ENCODE results near the gene SLC12A8. TPM values are rescaled to one million over a fixed set of nuclear protein-coding genes. Genes with fewer than 3 reads are reported as not detected.

SLC12A8 gene
- total RNA-seq, 2 donors from 2014 or later = 0.80 to 0.92 TPM

DNA sequence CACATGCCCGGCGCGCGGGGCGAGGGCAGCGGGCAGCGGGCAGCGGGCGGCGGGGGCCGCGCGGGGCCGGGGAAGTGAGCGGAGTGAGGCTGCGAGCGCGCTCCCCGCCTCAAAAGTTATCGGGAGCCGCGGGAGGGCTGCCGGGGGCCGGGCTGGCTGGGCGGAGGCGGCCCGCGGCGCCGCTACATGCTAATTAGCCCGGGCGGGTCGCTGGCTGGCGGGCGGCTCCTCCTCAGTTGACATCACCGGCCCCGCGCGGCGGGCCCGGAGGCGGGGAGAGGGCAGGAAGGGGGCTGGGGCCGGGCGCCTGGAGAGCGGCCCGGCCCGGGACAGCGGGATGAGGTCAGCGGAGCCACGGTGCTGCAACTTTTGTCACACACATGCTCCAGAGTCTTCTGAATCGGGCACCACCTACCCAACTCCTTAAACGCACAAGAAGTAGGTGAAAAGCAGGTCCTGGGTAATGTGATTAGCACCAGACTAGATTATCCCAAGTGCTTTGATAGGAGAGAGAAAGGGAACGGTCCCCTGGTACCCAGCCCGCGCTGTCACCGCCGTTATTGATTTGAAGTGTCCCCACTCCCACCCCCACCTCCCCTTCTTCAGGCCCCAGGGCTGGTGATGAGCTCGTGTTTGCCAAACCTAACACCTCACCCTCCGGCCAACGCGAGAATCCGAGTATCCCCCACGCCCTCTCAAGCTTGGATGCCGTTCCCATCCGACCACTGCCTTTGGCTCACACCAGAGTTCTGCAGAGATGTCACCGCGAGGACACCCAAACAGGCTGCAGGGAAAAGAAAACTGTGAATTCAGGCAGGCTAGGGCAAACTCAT is 156.4 kb downstream of the SLC12A8 start, which contains the start of gene HEG1:
TSS of gene HEG1 (minus strand) at position 85 of the 833 bp plus-strand sequence. CDS start 107 bp downstream, outside the sequence.
- ATAC-seq (peak; percentile 87 to 88), DNase-seq (peak; percentile 94)
- intact Hi-C loops (cut with DNase I) = no loop called here

- DNase-seq = peak; percentile 50
- intact Hi-C loops (cut with DNase I) = no loop called here
- ATAC-seq = peak; percentile 0 to 4
Observed at GRCh38 chr3:125055331-125055912, 157.1 kb downstream of the SLC12A8 start.

DNA sequence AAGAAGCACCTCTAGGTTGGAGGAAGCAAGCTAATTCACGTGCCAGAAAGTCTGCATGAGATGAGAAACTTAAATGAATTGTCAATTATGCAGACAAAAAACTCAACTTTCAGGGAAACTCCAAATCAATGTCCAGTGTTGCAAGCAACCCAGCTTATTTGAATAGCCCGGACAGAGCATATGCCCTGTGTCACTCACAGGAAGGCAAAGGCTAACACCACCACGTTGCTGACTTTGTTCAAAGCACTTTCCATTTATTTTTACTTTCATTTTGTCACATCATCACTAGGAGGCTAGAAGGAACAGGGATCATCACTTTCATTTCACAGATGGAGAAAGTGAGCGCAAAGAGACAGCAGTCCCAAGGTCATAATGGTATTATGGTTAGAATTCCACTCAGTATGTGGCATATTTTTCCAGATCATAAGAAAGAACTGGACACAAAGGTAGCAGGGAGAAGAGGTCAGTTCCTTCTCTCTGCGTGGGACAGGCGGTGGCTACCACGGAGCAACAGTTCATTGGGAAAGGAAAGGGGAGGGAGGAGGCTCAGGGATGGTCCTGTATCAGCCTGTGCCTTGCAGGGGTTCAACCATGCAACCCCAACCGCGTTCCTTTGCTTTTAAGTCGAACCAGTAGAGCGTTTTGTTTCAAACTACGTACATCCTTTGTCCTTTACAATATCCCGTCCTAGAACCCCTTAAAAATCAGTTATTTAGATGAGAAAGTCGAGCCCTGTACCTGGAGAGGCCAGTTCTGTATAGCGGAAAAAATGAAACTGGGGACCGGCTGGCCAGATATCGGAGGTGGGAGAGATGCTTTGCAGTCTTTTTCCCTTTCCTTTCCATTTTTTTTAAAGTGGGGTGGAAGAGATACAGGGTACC is 157.9 kb downstream of the SLC12A8 start:
- intact Hi-C loops (cut with DNase I) = loop anchor here (5.0 kb wide), 1 partner anchor 52 kb away; no protein-coding TSS in a partner anchor
- DNase-seq (peak; percentile 18), ATAC-seq (peak in 1 of 2 donors; percentile 4)

GRCh38 chr3:125054062-125054448 is 158.5 kb downstream of the SLC12A8 start:
- ATAC-seq (no peak), DNase-seq (no peak)
- intact Hi-C loops (cut with DNase I) = loop anchor here (5.0 kb wide), 1 partner anchor 52 kb away; no protein-coding TSS in a partner anchor

DNA sequence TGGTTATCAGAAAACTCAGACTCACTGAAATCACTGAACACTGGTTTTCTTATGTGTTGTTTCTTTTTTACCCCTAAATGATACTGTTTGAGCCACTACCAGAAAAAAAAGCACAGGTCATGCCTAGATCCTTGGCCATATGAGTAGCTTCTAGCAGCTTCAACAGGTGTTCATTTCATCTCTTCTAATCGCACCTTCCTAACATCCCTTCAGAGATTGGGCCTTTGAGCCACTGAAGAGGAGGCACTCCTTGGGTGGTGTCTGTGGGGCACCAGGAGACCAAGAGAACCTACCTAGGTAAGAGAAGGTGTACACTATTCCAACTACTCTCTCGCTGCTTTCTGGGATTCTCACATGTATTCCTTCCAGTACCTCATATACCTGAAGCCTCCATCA is 159.2 kb downstream of the SLC12A8 start:
- ATAC-seq (no peak), DNase-seq (no peak)
- intact Hi-C loops (cut with DNase I) = loop anchor here (5.0 kb wide), 1 partner anchor 51 kb away; no protein-coding TSS in a partner anchor

DNA sequence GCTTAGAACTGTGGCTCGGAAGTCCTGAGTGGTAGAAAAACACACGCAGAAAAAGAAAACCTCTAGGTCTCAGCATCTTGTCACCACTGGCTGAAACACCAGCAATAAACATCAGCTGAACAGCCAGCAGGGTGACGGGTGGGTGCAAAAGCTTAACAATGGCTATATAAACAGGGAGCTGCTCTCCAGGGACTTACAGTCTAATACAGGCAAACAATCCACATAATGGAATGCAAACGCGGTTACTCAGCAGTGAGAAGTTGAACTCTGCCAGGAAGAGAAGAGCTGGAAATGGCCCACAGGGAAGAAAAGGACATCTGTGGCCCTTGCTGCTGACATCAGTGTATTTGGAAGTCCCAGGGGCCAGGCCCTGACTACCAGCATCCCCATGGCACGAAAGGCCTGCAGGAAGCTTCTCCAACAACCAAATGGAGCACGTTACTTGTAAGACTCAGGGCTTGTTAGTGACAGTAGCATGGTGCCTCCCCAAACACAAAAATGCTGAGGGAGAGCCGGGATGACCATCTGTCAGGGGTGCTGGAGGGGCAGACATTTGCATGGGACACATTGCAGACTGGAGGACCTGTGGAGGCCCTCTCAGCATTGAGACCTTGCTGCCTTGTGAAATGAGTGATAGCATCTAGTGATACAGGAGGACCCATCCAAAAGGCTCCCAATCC is 159.8 kb downstream of the SLC12A8 start:
- ATAC-seq (peak in 1 of 2 donors; percentile 0), DNase-seq (no peak)
- intact Hi-C loops (cut with DNase I) = loop anchor here (5.0 kb wide), 1 partner anchor 50 kb away; no protein-coding TSS in a partner anchor

GRCh38 chr3:125051715-125052581 is 160.6 kb downstream of the SLC12A8 start:
- peak; percentile 16 to 28 for ATAC-seq
- intact Hi-C loops (cut with DNase I) = loop anchor here (5.0 kb wide), 1 partner anchor 50 kb away; no protein-coding TSS in a partner anchor
- DNase-seq = peak; percentile 74

DNA sequence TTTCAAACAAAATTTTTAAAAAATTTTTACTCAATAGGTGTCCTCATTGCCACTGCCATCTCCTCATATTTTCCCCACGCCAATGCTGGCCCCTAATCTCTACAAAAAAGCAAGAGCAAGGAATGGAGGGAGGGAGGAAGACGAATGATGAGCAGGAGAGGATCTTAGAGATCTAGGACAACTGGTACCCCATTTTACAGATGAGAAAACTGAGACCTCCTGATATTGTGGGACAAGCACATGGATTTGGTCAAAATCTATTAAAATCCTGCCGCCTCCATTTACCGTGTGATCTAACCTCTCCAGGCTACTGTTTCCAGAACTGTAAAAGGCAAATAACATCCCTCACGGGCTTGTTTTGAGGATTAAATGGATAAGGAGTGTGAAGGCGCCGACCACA is 161.3 kb downstream of the SLC12A8 start:
- DNase-seq (no peak), ATAC-seq (no peak)
- intact Hi-C loops (cut with DNase I) = loop anchor here (5.0 kb wide), 1 partner anchor 49 kb away; no protein-coding TSS in a partner anchor

DNA sequence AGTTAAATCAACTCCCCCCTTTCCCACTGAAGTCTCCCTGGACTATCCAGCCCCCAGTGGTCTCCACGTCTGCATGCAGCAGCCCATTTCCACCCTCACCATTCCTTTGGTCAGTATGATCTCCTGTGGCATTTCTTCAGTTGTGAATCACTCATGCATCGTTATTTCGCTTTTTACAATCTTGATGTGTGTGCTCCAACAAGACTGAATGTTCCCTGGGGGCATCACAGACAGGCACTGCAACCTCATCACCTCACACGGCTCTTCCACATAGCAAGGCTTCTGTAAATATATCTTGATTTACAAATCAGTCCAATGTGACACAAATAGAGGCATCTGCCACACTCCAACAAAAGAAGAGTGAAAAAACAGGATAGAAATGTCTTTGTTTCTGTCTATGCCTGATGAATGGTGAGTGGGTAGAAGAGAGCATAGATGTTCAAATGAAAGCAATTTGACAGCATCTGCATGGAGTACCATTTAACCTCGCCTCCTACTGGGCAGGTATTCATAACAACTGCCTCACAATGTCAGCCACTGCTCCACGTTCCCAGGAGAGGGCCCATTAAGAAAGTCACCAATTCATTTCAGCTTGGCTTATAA is 162.0 kb downstream of the SLC12A8 start:
- DNase-seq = no peak
- intact Hi-C loops (cut with DNase I) = loop anchor here (5.0 kb wide), 1 partner anchor 48 kb away; no protein-coding TSS in a partner anchor
- ATAC-seq = no peak

DNA sequence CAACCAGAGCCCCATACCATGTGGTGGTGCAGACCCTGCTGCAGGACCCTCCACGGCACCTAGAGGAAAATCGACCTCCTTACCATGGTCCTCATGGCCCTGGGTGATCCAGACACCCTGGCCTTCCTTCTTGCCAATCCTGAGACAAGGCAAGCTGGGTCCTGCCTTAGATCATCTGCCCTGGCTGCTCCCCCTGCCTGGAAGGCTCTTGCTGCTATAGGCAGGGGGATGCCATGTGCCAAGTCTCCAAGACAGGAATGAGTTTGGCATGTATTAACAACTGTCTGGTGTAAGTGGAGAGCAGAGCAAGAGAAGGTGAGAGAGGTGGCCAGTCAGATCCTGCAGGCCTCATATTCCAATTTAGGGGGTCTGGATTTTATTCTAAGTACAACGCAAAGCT is 164.3 kb downstream of the SLC12A8 start:
- ATAC-seq (no peak), DNase-seq (no peak)
- intact Hi-C loops (cut with DNase I) = no loop called here

- DNase-seq (no peak), ATAC-seq (no peak)
- intact Hi-C loops (cut with DNase I) = no loop called here
Observed at GRCh38 chr3:125045965-125046364, 166.6 kb downstream of the SLC12A8 start.

DNA sequence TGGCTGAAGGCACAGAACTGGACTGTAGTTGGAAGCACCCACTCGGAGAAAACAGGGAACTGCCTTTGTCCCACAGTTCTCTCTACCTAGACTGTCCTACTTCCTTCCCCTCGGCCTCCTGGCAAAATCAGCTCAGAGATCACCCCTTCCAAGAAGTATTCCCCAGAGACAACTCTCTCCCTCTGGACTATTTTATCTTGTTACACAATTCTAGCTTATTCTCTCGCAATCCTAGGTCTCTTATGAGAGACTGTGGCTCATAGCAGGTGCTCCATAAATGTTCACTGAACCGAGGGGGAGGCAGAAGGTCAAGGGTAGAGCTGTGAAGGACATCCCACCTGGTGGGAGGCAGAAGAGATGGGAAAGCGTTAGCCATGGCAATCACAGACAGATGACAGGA is 167.4 kb downstream of the SLC12A8 start:
- DNase-seq (no peak), ATAC-seq (no peak)
- intact Hi-C loops (cut with DNase I) = no loop called here

DNA sequence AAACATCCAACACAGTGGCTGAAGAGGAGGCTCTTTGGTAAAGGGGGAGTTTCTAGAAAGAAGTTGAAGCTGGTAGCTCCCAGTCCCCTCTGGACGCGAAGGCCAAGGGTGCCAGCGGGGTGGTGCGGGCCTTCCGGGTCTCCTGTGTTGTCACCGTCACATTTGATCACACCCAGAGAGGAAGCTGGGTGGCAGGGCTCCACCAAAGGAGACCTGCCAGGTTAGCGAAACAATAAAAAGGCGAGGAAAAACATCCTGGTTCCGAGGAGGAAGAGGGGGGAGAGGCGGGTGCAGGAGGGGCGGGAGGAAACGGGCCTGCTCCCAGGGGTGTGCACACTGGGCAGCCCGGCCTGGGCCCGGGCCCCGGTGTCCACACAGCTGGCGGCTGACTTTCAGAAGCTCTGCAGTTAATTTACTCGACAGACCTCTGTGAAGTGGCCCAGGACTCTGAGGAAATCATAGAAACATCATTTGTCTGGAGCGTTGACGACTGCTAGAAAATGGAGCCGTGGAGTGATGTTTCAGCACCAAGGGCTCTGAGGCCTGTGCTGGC is 168.9 kb downstream of the SLC12A8 start:
- DNase-seq (peak; percentile 68), ATAC-seq (peak; percentile 61 to 66)
- intact Hi-C loops (cut with DNase I) = no loop called here

DNA sequence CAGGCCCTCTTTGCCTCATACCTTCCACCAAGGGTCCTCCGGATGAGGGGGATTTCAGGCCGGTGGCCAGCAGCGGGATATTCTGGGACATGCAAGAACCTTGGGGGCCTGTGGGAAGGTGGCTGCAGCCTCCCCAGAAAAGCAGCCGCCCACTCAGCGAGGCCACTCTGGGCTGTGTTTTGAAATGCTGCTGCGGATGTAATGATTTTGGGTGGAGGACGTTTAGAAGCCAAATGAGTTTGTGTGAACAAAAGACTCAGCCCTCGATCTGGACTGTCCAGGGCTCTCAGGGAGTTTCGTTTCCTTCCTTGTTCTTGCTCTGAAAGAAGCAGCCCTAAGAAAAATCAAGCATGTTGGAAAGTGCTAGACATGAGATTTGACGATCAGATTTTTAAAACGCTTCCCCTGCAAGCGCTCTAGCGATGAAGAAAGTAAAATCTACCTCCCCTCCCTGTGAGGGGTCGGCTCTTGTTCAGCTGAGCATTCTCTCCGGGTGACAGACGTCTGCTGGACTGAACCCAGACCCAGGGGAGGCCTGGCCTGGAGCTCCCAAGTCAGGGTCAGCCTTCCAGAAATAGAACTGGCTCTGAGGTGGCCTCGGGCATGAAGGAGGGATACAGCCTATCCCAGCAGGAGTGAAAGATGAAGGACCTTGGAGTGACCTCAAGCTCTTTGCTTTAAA is 169.7 kb downstream of the SLC12A8 start:
- intact Hi-C loops (cut with DNase I) = no loop called here
- peak; percentile 70 to 72 for ATAC-seq
- peak; percentile 65 for DNase-seq

DNA sequence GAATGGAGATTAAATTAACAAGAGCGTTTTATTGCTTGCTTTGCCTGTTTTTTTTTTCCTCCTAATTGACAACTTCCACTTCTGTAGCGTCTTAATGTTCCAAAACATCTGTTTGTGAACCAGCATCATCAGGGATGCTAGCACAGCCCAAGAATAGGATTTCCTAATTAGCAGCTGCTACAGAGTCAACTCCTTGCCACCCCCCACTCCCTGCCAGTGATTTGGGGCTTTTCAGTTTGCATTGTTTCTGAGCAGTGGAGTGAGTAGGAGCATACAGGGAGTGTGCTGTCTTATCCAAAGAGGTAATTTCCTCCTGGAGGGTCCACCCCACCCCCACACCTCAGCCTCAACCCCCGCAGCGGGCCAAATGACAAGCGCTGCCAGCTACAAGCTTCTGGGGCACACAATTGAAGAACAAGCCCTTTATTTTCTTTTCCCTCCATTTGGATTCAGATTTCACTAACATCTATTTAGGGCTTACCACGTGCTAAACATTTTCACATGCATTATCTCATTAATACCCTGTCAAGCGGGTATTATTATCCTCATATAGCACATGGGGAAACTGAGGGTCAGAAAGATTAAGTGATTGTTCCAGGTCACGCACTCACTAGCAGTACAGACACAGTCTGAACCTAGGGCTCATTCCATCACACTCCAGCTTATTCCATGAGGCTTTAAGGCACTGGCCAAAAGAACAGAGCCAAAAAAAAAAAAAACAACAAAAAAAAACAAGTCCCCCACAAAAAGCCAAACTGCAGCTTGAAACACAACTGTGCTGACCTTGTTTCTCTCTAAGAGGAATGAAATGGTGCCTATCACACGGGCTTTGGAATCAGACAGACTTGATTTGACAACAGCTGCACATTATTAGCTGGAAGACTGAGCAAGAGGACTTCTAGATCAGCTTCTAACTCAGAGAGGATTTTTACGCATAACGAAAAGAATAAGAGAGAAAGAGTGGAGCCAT is 173.1 kb downstream of the SLC12A8 start:
- intact Hi-C loops (cut with DNase I) = no loop called here
- ATAC-seq (peak; percentile 2 to 16), DNase-seq (no peak)
